DMS 273 treated with DMSO at 0.1 percent for 48 hours (cell line): ENCODE results near the gene RASGRF2.

ENCODE experiments used
- DNase-seq: peaks from one replicate; lab custom pipeline; 2025; lab: John Stamatoyannopoulos, UW

The RASGRF2 gene

GRCh38 chr5:80955082-80955590 lies 5.0 kb upstream of the RASGRF2 start:
- DNase-seq, result no peak

DNA sequence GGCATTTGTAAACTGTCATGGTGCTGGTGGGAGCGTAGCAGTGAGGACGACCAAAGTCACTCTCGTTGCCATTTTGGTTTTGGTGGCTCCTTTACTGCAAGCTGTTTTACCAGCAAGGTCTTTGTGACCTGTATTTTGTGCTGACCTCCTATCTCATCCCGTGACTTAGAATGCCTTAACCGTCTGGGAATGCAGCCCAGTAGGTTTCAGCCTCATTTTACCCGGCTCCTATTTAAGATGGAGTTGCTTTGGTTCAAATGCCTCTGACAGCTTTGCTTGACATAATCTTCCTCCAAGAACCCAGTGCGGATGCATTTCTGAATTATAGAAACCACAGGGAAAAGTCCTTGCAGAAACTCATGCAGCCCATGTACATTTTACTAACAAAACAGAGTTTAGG lies 3.9 kb upstream of the RASGRF2 start:
- DNase-seq, result no peak

- DNase-seq, result no peak
Observed at GRCh38 chr5:80957031-80957761, 3.0 kb upstream of the RASGRF2 start.

GRCh38 chr5:80958616-80959015 lies 1.5 kb upstream of the RASGRF2 start:
- no peak for DNase-seq

GRCh38 chr5:80959138-80959537 lies 1.0 kb upstream of the RASGRF2 start:
- DNase-seq, result no peak

GRCh38 chr5:80960531-80961375 lies 590 bp downstream of the RASGRF2 start:
- DNase-seq, result peak; percentile 7

- no peak for DNase-seq
Observed at GRCh38 chr5:80961376-80962281, 1.5 kb downstream of the RASGRF2 start.

GRCh38 chr5:80962630-80963520 lies 2.7 kb downstream of the RASGRF2 start:
- DNase-seq, result no peak

DNA sequence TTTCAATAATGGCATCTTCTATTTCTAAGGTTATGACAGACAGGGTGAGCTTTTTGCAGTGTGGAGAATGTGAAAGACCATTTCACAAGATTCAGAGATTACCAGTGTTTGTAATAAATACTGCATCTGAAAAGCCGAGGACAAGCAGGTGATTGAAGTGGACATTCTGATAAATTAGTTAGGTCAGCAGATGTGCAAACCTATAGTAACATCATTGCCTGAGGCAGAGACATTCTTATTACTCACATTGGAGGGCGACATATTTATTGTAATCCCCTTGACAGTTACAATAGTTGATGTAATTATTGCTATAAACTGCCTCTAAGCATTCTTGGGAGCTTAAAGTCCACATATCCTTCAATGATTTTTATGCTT lies 3.3 kb downstream of the RASGRF2 start:
- no peak for DNase-seq

GRCh38 chr5:80963966-80964481 lies 3.9 kb downstream of the RASGRF2 start:
- no peak for DNase-seq

GRCh38 chr5:80964491-80964890 lies 4.3 kb downstream of the RASGRF2 start:
- no peak for DNase-seq

- no peak for DNase-seq
Observed at GRCh38 chr5:80964919-80965318, 4.8 kb downstream of the RASGRF2 start.

- no peak for DNase-seq
Observed at GRCh38 chr5:80967500-80968181, 7.5 kb downstream of the RASGRF2 start.

DNA sequence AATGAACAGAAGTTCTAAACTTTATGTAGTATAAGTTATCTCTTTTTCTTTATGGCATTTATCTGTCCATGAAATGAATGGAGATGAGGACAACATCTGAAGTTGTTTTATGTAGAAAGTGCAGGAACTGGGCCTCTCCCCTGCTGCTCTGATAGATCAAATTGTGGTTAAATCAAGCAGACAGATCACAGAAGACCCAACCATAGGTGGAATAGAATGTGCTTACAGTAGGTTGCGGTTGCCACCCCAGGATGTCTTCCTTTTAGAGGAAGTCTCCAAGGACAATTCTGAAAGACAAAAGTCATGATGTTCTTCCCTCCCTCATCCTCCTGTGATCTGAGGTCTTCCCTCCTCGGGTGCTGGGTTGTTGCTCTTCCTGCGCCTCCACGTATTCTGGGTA lies 12.9 kb downstream of the RASGRF2 start:
- DNase-seq, result no peak

GRCh38 chr5:80975065-80975464 lies 14.9 kb downstream of the RASGRF2 start:
- no peak for DNase-seq

DNA sequence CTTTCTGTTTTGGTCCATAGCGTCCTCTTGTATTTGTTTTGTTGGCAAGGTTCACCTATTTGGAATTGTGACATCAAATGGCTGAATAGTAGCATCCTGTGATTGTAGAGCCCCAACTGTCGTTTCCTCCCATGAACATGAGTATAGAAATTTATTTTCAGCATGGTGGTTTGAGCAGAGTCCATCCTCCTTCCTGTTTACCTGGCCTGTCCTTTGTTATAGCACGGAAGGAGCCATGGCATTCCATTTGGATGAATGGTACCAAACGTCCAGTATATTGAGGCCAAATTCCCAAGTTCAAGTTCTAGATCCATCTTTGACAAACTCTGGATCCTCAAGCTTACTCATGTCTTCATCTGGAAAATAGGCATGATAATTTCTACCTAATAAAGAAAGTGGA lies 16.8 kb downstream of the RASGRF2 start:
- no peak for DNase-seq

- DNase-seq, result no peak
Observed at GRCh38 chr5:80977764-80978163, 17.6 kb downstream of the RASGRF2 start.

DNA sequence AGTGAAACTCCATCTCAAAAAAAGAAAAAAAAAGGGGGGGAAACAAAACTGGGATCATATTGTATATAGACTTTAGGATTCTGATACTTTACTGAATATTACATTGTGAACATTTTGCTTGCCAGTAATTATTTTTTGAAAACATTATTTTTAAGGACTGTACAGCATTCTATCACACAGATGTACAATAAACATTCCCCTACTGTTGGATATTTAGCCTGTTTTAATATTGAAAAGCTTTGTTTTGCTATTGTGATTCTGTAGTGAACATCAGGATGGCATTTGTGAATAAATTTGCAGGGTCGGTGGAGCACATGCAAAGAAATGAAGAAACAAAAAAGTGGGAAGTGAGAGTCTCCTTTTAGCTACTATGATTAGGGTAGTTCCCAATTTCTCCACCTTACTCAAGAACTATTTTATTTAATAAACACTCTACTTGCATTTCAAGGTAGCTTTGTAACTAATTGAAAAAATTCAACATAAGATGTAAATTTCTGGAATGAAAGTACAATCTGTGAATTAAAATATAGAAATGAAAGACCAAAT lies 18.7 kb downstream of the RASGRF2 start:
- no peak for DNase-seq

GRCh38 chr5:80982093-80982492 lies 21.9 kb downstream of the RASGRF2 start:
- DNase-seq, result no peak
